ENCODE data around the gene RGL3.
"Not testable (repeated sequence)": the region's sequence is repeated elsewhere in the genome, so short reads cannot be mapped to it uniquely, and the experiment has no call there.

RGL3 gene

DNA sequence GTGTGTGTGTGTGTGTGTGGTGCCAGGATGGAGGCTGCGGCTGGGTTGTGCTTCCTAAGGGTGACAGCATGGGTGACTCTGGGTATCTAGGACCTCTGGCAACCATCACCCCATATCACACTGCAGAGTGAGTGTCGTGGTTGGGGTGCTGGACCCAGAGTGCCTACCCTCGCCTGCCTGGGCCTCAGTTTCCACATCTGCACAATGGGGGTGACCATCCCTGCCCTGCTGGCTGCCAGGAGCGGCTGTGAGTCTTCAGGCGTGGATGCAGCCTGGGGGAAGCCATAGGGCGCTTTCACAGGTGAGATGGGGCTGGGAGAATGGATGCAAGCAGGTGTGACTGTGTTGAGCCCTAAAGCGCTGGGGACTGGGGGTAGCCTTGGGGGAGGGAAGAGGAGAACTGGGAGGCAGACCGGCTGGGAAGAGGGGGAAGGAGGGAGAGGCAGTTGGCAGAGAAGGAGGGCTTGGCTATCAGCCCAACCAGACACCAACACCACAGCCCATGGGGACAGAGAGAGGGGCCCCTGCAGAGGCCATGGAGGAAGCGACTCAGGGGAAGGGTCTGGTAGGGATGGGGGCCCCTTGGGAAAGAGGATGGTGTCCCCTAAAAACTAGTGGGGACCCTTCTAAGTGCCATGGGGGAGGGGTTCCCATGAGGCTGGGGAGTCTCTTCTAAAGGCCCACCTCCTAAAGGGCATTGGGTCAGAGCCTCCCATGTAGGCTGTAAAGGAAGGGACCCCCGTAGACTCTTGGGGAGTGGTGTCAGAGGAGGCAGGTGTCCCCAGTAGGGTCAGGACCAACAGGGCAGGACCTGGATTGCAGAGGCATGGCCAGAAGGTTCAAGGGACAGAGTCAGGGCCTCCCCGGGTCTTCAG is 62.2 kb downstream of the RGL3 start:
- DNase-seq: no peak

DNA sequence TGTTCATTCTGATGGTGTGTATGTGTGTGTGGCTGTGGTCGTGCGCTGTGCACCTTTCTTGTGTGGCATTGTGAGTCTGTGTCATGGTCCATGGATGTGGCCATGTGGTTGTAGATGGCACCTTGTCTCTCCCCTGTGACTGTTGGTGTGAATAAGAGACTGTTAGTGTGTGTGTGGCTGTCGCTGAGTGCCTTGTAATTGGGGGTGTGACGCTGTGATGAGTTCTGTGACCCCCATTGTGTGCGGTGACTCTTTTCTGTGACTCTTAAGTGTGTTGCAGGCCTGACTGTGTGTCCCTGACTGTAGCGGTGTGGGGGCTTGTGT is 63.1 kb downstream of the RGL3 start:
- DNase-seq: no peak

- peak; percentile 80 to 83 for DNase-seq
These were observed 63.7 kb downstream of the RGL3 start, which contains the start of gene PLPPR2 for GRCh38 chr19:11355160-11356073. PLPPR2 (plus strand) TSS chr19:11355432; CDS start chr19:11357674, 2,242 bp downstream.

DNA sequence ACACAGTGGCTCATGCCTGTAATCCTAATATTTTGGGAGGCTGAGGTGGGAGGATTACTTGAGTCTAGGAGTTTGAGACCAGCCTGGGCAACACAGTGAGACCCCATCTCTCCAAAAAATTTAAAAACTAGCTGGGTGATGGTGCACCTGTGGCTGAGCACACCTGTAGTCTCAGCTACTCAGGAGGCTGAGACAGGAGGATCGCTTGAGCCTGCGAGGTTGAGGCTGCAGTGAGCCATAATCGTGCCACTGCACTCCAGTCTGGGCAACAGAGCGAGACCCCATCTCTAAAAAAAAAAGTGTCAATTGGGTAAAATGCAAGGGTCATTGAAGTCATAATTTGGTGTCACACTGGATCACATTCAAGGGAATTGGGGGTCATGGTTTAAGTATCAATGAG is 65.0 kb downstream of the RGL3 start:
- not testable (repeated sequence) for DNase-seq

- DNase-seq: no peak
These were observed 69.9 kb downstream of the RGL3 start for GRCh38 chr19:11349171-11349570.

DNA sequence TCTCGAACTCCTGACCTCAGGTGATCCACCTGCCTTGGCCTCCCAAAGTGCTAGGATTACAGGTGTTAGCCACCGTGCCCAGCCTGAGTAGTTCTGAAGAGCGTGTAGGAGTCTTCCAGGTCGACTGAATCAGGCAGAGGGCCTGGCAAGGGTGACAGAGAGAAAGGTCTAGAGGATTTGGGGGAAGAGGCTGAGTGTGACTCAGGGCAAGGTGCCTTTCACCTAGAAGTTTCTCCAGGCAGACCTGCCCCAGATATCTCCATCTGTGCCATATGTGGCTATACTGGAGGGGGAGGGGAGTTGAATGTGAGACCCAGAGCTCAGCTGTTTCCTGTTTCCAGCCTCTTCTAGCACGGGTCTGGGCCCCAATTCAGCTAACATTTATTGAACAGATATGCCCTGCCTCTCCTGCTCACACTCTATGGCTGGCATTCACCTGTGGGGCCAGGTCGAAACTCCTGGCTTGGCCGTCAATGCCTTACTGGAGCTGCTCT is 71.5 kb downstream of the RGL3 start:
- DNase-seq: no peak

- DNase-seq: peak; percentile 94 to 97
These were observed 72.8 kb downstream of the RGL3 start, which contains the start of the genes CCDC159 and TMEM205 for GRCh38 chr19:11346104-11346940. CCDC159 (plus strand) TSS chr19:11346519; CDS start chr19:11346607, 88 bp downstream. TMEM205 (minus strand) TSS chr19:11346268; CDS start chr19:11345619, 649 bp downstream.

DNA sequence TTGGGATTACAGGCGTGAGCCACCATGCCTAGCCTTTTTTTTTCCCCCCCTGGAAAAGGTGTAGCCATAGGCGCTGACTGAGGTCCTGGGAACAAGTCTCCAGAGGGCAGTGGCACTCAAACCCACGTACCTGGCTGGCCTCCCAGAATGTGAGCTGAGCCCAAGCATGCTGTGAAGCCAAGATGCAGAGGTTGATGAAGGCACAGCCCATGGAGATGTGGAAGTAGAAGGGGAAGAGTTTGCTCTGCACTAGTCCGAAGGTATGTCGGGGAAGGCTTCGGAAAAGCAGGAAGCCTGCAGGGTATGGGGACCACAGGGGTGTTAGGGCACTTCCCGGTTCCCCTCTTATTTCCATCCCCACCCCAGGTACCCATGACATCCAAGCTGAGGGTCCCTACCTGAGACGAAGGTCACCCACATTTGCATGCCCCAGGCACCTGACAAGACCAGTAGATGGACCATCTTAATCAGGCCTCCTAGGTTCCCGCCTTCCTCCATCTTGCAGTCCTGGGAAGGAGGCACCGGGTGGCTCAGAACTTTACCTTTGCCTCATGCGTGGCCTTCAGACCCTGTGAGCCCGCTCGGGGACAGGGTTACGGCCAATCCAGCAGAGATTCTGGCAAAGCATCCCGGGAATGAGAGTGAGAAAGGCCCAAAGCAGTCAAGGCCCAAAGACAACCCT is 73.9 kb downstream of the RGL3 start:
- DNase-seq: no peak
